ENCODE data around the gene SLC4A7. TPM values are rescaled to one million over a fixed set of nuclear protein-coding genes. Genes with fewer than 3 reads are reported as not detected.

SLC4A7 gene
- total and polyA plus RNA-seq, 9 of the 15 experiments (the other 6 are each of a cell fraction or from before 2014, with no cell fraction given) = 1.7 to 13.6 (median 8.0) TPM

GRCh38 chr3:27345045-27345444 is 139.1 kb downstream of the SLC4A7 start (continued):
- TF ChIP-seq HOXB6 (CRISPR knock-in tag; IDR thresholded peaks at IDR 0.05; ENCODE audit: borderline replicate concordance) = no peak
- TF ChIP-seq MTA1 (IDR thresholded peaks at IDR 0.05; ENCODE audit: borderline replicate concordance) = no peak
- TF ChIP-seq CBFA2T2 (conservative IDR thresholded peaks at IDR 0.05) = no peak
- TF ChIP-seq, protein P1, sequence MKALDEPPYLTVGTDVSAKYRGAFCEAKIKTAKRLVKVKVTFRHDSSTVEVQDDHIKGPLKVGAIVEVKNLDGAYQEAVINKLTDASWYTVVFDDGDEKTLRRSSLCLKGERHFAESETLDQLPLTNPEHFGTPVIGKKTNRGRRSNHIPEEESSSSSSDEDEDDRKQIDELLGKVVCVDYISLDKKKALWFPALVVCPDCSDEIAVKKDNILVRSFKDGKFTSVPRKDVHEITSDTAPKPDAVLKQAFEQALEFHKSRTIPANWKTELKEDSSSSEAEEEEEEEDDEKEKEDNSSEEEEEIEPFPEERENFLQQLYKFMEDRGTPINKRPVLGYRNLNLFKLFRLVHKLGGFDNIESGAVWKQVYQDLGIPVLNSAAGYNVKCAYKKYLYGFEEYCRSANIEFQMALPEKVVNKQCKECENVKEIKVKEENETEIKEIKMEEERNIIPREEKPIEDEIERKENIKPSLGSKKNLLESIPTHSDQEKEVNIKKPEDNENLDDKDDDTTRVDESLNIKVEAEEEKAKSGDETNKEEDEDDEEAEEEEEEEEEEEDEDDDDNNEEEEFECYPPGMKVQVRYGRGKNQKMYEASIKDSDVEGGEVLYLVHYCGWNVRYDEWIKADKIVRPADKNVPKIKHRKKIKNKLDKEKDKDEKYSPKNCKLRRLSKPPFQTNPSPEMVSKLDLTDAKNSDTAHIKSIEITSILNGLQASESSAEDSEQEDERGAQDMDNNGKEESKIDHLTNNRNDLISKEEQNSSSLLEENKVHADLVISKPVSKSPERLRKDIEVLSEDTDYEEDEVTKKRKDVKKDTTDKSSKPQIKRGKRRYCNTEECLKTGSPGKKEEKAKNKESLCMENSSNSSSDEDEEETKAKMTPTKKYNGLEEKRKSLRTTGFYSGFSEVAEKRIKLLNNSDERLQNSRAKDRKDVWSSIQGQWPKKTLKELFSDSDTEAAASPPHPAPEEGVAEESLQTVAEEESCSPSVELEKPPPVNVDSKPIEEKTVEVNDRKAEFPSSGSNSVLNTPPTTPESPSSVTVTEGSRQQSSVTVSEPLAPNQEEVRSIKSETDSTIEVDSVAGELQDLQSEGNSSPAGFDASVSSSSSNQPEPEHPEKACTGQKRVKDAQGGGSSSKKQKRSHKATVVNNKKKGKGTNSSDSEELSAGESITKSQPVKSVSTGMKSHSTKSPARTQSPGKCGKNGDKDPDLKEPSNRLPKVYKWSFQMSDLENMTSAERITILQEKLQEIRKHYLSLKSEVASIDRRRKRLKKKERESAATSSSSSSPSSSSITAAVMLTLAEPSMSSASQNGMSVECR (CRISPR knock-in tag; IDR thresholded peaks at IDR 0.05) = no peak
- TF ChIP-seq ZNF146 (CRISPR knock-in tag; IDR thresholded peaks at IDR 0.05; ENCODE audit: unreplicated experiment) = no peak
- no peak for TF ChIP-seq GTF2F1 (IDR thresholded peaks at IDR 0.05; ENCODE audit: low read depth, low read length)
- TF ChIP-seq, protein P2, sequence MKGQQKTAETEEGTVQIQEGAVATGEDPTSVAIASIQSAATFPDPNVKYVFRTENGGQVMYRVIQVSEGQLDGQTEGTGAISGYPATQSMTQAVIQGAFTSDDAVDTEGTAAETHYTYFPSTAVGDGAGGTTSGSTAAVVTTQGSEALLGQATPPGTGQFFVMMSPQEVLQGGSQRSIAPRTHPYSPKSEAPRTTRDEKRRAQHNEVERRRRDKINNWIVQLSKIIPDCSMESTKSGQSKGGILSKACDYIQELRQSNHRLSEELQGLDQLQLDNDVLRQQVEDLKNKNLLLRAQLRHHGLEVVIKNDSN (CRISPR knock-in tag; IDR thresholded peaks at IDR 0.05) = no peak
- TF ChIP-seq CREB1 (IDR thresholded peaks at IDR 0.05) = no peak
- no peak for TF ChIP-seq CREB1 (CRISPR knock-in tag; IDR thresholded peaks at IDR 0.05)
